ENCODE measurements around the gene POLH.
"Not testable (repeated sequence)": the region's sequence is repeated elsewhere in the genome, so short reads cannot be mapped to it uniquely, and the experiment has no call there.

The POLH gene

GRCh38 chr6:43630980-43631619 lies 55.1 kb downstream of the POLH start:
- DNase-seq (ENCODE audit: low read depth), result peak; percentile 94

- not testable (repeated sequence) for DNase-seq (ENCODE audit: low read depth)
Measured at GRCh38 chr6:43633002-43633401, 57.0 kb downstream of the POLH start.

- no peak for DNase-seq (ENCODE audit: low read depth)
Measured at GRCh38 chr6:43634702-43635303, 58.8 kb downstream of the POLH start.

- peak; percentile 85 for DNase-seq (ENCODE audit: low read depth)
Measured at GRCh38 chr6:43635387-43636307, 59.7 kb downstream of the POLH start, which contains the start of gene MAD2L1BP. Gene MAD2L1BP (plus strand): TSS chr6:43635840. CDS start chr6:43635876, 36 bp downstream.

- no peak for DNase-seq (ENCODE audit: low read depth)
Measured at GRCh38 chr6:43636308-43636659, 60.3 kb downstream of the POLH start.

GRCh38 chr6:43639984-43640800 lies 64.2 kb downstream of the POLH start:
- DNase-seq (ENCODE audit: low read depth), result no peak

GRCh38 chr6:43644940-43645612 lies 69.1 kb downstream of the POLH start, which contains the start of gene RSPH9:
Gene RSPH9 (plus strand): TSS chr6:43645036. CDS start chr6:43645099, 63 bp downstream.
- no peak for DNase-seq (ENCODE audit: low read depth)

GRCh38 chr6:43645613-43645964 lies 69.6 kb downstream of the POLH start:
- DNase-seq (ENCODE audit: low read depth), result no peak

- no peak for DNase-seq (ENCODE audit: low read depth)
Measured at GRCh38 chr6:43647613-43648012, 71.6 kb downstream of the POLH start.

- DNase-seq (ENCODE audit: low read depth), result no peak
Measured at GRCh38 chr6:43648248-43648647, 72.3 kb downstream of the POLH start.

GRCh38 chr6:43652822-43653221 lies 76.8 kb downstream of the POLH start:
- not testable (repeated sequence) for DNase-seq (ENCODE audit: low read depth)

- DNase-seq (ENCODE audit: low read depth), result no peak
Measured at GRCh38 chr6:43657221-43657802, 81.3 kb downstream of the POLH start.

- no peak for DNase-seq (ENCODE audit: low read depth)
Measured at GRCh38 chr6:43658161-43658560, 82.2 kb downstream of the POLH start.

- not testable (repeated sequence) for DNase-seq (ENCODE audit: low read depth)
Measured at GRCh38 chr6:43662948-43663347, 87.0 kb downstream of the POLH start.
